Tibial nerve (tissue), 4 donors: ENCODE results near the gene PROCR.
"Not testable (repeated sequence)": the region's sequence is repeated elsewhere in the genome, so short reads cannot be mapped to it uniquely, and the experiment has no call there.

Experiments used
- CTCF ChIP-seq, 5 experiments: fragments of 200-600 bp in 3 of 5; fragments of 450-650 bp in 2 of 5; sonication (generic) in 3 of 5; IDR thresholded peaks; one replicate each; pipeline ENCODE4 v1.5.1; 2016 to 2019; ENCODE audit warnings: antibody characterized with exemption in 5 of 5, mild to moderate bottlenecking in 3 of 5, moderate library complexity in 2 of 5
- EP300 ChIP-seq, 2 donors: sonication (generic); formaldehyde crosslinking; IDR thresholded peaks; one replicate each; pipeline ENCODE4 v1.6.1; 2017; ENCODE audit warnings: antibody characterized with exemption in 2 of 2, mild to moderate bottlenecking in 1 of 2
- POLR2A ChIP-seq, 2 donors: fragments of 450-650 bp; IDR thresholded peaks; one replicate each; pipeline ENCODE4 v1.6.1; 2017; ENCODE audit warnings: antibody characterized with exemption in 2 of 2, mild to moderate bottlenecking in 2 of 2, moderate library complexity in 2 of 2

GRCh38 chr20:35164531-35164930 is 7.3 kb upstream of the PROCR start:
- TF ChIP-seq CTCF, EP300, POLR2A (IDR thresholded peaks at IDR 0.05): not testable (repeated sequence)
